ENCODE data around the gene ZFP91. TPM values are rescaled to one million over a fixed set of nuclear protein-coding genes. Genes with fewer than 3 reads are reported as not detected.

Gene ZFP91
- total RNA-seq (10 to 100 TPM; 53.9 to 69.7 (median 61.5) TPM), polyA plus RNA-seq (10 to 100 TPM; 11.4 to 15.9 TPM)
- long read RNA-seq, donor 1, full-length matches to known transcripts: 20 of 35 reads
- long read RNA-seq, donor 1, partial matches to known transcripts: 12 of 35 reads
- long read RNA-seq, donor 1, other reads (novel, unspliced or antisense): 3 of 35 reads
- long read RNA-seq, donor 2, full-length matches to known transcripts: 17 of 52 reads
- long read RNA-seq, donor 2, partial matches to known transcripts: 30 of 52 reads
- long read RNA-seq, donor 2, other reads (novel, unspliced or antisense): 5 of 52 reads
- long read RNA-seq, donor 3, full-length matches to known transcripts: 2 of 5 reads
- long read RNA-seq, donor 3, partial matches to known transcripts: 2 of 5 reads
- long read RNA-seq, donor 3, other reads (novel, unspliced or antisense): 1 of 5 reads

GRCh38 chr11:58578635-58579191 lies at the start of gene ZFP91:
ZFP91 (plus strand) TSS chr11:58579063; CDS start chr11:58579282, 219 bp downstream.
- peaks cover 0 to 4% (median 0%) of the 10 kb centered on the region in 9 donors for H3K36me3 ChIP-seq
- no peak for TF ChIP-seq CTCF (IDR thresholded peaks at IDR 0.05)
- DNase-seq: peak; percentile 97 to 99
- H3K4me1 ChIP-seq: peaks cover 11 to 76% (median 59%) of the 10 kb centered on the region in 9 donors
- WGBS, 2 donors: 0 to 1% methylated on average over 42 to 50 of the region's 51 CpGs
- H3K4me3 ChIP-seq: peak within 1 kb of the TSS; percentile 69 to 99 (median 90)
- H3K9me3 ChIP-seq: no peaks in the 10 kb centered on the region
- peak; percentile 81 to 93 (median 92) for ATAC-seq
- H3K27ac ChIP-seq: peak within 1 kb of the TSS; percentile 95 to 100 (median 99)
- intact Hi-C loops (cut with DNase I): loop anchor here in 8 of 10 donors (2.0 to 10.0 kb wide), 9 partner anchors 39 to 976 kb away; partner anchors contain the start of genes CNTF (in 2 of the 8) and FAM111A (in 1 of the 8)
- no peaks in the 10 kb centered on the region for H3K27me3 ChIP-seq

- intact Hi-C loops (cut with DNase I): no loop called here
- TF ChIP-seq CTCF (IDR thresholded peaks at IDR 0.05): no peak
- peaks cover 0 to 77% (median 36%) of the 10 kb centered on the region in 9 donors for H3K36me3 ChIP-seq
- ATAC-seq (no peak), DNase-seq (no peak)
- no peak overlapping the region for H3K4me3 ChIP-seq
- H3K27ac ChIP-seq: no peak overlapping the region
- H3K9me3 ChIP-seq: no peaks in the 10 kb centered on the region
- H3K4me1 ChIP-seq: peaks cover 0 to 20% (median 0%) of the 10 kb centered on the region in 9 donors
- WGBS, 2 donors: 87% methylated on average over 3 of the region's 3 CpGs
- no peaks in the 10 kb centered on the region for H3K27me3 ChIP-seq
These were observed 48.6 kb upstream of the ZFP91 start for GRCh38 chr11:58530236-58530635.

GRCh38 chr11:58531865-58532341 lies 47.0 kb upstream of the ZFP91 start:
- ATAC-seq: peak in 1 of 8 donors; percentile 57
- H3K27me3 ChIP-seq: no peaks in the 10 kb centered on the region
- WGBS, 2 donors: 94 to 97% methylated on average over 25 of the region's 25 CpGs
- H3K36me3 ChIP-seq: peaks cover 0 to 75% (median 35%) of the 10 kb centered on the region in 9 donors
- DNase-seq: no peak
- intact Hi-C loops (cut with DNase I): no loop called here
- H3K4me1 ChIP-seq: peaks cover 0 to 5% (median 0%) of the 10 kb centered on the region in 9 donors
- H3K27ac ChIP-seq: no peak overlapping the region
- TF ChIP-seq CTCF (IDR thresholded peaks at IDR 0.05): no peak
- H3K9me3 ChIP-seq: peaks cover 0 to 9% (median 0%) of the 10 kb centered on the region in 11 donors
- H3K4me3 ChIP-seq: no peak overlapping the region

GRCh38 chr11:58546841-58547240 lies 32.0 kb upstream of the ZFP91 start:
- Histone ChIP-seq H3K36me3 (peaks cover 0 to 96% (median 48%) of the 10 kb centered on the region in 9 donors), H3K9me3 (peaks cover 0 to 6% (median 0%) of the 10 kb centered on the region in 11 donors), H3K4me3 (no peak overlapping the region), H3K4me1 (peaks cover 0 to 6% (median 0%) of the 10 kb centered on the region in 9 donors), H3K27me3 (no peaks in the 10 kb centered on the region), H3K27ac (no peak overlapping the region)
- intact Hi-C loops (cut with DNase I): no loop called here
- ATAC-seq (no peak), DNase-seq (no peak)
- WGBS, 2 donors: 67 to 68% methylated on average over 1 of the region's 1 CpG
- TF ChIP-seq CTCF (IDR thresholded peaks at IDR 0.05): no peak
